Amygdala (tissue), 56 donors: ENCODE results near the gene ATOH8.

Experiments
- DNase-seq, 56 donors: peaks; one replicate each; lab custom pipeline; 2025; lab: John Stamatoyannopoulos, UW

The ATOH8 gene

DNA sequence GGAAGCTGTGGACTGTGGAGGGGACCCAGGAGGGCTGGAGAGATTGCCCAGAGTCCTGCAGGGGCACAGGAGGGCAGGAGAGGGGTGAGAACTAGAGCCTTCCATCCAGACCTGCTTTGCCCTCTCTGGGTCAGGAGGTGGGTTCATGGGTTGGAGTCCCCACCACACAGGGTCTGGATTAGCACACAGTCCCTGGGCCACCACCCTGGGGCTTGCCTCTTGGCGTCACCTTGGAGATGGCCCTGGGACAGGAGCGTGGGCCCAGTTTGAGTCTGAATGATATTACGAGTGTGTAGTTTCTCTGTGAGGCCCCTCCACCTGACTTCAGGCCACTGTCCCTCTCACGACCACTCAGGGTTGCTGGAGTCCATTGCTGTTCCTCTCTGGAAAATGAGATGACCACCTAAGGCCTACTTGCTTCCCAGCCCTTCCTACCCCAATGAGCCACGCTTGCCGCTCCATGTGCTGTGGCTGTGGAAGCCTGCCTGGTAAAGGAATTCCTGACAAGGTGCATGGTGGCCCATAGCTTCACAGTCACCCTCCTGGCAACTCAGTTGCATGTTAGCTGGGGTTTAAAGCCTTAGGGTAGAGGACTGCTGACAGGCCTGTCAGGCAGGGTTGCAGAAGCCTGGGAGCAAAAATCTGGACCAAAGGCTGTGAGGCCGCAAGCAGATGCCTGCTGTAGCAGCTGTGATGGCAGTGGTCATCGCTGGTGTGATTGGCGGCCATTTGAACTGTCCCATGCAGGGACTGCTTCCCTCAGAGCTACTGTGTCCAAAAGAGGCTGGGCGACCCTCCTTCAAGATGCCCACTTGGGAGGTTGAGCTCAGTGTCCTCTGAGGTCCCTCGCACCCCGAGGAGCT lies 14.2 kb downstream of the ATOH8 start:
- DNase-seq: no peak

GRCh38 chr2:85768713-85769112 lies 14.9 kb downstream of the ATOH8 start:
- no peak for DNase-seq

- no peak for DNase-seq
Observed at GRCh38 chr2:85769236-85769982, 15.6 kb downstream of the ATOH8 start.

DNA sequence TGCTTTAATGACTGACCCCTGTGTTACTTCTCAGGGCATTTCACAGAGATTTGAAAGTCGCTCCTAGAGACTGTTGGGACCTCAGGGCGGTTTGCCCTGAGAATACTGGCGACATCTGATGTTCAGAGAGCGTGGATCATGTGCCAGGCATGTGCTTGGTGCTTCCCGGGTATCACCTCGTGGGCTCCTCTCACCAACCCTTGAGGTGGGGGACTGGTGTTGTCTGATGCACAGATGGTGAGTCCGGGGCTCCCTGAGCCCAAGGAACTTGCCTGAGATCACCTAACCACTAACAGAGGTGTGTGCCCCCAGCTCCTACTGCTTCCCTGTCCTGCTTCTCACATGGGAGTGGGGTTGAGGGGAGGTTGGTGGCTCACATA lies 16.2 kb downstream of the ATOH8 start:
- DNase-seq: no peak

DNA sequence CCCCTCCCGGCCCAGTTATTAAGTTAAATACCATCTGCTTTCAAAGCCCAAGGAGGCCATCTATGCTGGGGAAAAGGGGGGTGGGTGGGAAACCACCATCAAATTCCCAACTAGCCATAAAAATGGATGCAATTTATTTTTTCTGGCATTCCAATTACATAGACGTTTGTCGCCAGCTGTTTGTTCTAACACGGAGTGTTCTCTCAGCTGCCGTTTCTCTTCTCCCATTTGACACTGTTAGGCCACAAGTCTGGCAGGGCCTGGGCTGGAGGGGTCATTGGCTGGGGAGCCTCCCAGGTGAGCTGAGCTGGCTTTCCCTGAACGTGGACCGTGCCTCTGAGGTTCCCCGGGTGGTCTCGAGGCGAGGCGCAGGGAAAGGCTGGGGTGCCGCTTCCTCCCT lies 16.6 kb downstream of the ATOH8 start:
- no peak for DNase-seq

GRCh38 chr2:85770786-85771409 lies 17.1 kb downstream of the ATOH8 start:
- DNase-seq: no peak

DNA sequence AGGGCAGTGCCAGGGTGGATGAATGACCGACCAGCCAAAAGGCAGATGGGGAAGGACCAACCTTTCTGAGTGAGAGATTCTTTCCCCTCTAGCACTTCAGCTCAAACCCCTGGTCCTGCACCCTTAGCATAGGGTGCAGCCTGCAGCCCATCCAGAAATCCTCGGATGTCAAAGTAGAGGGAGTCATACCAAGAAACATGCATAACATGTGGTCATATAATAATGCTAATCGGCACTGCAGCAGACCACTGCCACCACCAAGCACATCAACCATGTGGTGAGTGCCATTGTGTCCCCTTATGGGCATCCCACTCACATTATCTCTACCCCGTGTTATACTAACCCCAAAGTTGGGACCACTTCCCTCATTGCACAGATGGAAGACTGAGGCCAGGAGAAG lies 17.7 kb downstream of the ATOH8 start:
- DNase-seq: no peak

DNA sequence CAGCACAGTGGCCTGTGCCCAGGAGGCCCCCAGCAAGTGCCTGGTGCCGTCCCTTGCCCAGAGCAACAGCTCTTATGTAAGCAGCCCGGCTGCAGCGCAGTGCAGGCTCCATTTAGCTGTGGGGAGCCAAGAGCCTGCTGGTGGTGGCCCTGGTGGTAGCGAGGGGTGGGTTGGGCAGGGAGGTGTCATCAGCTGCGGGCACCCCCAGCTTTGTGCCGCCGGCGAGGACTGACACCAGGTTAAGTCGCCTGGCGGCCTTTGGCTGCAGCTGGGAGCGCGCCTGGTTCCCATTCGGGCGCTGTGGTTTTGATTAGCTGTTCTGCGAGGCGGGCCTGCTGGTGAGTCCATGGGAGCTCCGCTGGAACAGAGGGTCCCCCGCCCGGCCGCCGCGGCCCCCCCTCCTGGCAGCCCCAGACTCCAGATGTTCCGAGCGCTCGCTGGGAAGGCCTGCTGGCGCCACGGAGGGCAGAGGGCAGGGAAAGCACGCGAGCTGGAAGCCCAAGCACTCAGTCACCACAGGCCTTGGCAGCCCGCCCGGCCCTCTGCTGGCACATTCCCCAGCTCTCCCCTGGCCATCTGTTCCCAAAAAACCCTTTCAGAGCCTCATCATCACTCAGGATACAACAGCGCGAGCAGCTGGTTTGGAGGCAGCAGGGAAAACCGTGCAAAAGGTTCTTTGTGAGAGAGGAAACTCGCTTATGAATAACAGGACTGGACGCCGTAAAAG lies 18.4 kb downstream of the ATOH8 start:
- DNase-seq: peak; percentile 41 to 99 (median 95)

- DNase-seq: peak in 4 of 56 donors; percentile 20 to 38 (median 31)
Observed at GRCh38 chr2:85772841-85773491, 19.2 kb downstream of the ATOH8 start.

GRCh38 chr2:85773692-85774091 lies 19.9 kb downstream of the ATOH8 start:
- no peak for DNase-seq

DNA sequence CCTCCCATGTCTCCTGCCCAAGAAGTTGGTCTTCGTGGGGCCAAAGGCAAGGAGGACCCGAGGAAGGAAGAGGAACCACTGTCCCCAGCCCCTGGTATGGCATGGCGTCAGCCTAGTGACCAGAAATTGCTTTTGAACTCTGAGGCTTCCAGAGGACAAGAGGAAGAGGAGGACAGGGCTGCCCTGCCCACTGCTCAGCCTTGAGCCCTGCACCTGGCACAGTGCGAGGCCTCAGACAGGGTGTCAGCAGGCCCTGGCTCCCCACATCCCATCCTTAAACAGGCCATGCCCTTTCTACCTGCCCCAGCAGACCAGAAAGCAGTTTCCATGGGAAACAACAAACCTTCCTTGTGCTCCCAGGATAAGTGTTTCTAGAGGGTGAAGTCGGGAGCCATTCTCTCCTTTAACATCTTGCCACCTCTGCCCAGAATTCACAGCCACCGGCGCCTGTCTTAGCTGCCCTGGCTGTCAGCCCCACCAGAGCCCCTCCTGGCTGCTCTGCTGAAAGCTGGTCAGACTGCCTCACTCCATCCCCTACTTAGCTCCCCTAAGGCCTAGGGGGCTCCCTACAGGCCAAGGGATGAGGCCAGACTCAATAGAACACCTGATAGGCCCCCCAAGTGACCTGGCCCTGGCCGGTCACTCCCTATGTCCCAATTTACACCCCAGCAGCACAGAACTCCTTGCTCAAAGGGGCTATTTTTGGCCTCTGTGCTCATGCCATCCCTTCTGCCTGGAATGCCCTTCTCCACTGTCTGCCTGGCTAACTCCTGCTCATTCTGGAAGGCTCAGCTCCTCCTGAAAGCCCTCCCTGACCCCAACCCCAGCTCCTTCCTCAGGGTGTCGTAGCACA lies 20.6 kb downstream of the ATOH8 start:
- no peak for DNase-seq

- DNase-seq: no peak
Observed at GRCh38 chr2:85775406-85776381, 21.9 kb downstream of the ATOH8 start.

DNA sequence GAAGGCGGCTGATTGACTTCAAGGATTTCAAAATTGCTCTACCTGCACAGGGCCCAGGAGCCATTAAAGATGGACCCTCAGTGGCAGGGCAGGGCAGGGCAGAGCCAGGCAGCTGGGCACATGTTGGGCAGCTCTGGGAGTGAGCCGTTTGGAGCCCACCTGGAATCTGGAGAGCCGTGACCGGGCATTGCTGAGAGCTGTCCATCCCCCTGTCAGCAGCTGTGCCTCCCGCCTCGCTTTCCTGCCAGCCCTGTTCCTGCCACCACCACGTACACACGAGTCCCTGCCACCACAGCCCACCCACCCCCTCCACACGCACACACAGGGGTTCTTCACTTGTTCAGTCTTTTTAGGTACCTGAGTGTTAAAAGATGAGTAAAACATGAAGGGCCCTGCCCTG lies 22.9 kb downstream of the ATOH8 start:
- no peak for DNase-seq

DNA sequence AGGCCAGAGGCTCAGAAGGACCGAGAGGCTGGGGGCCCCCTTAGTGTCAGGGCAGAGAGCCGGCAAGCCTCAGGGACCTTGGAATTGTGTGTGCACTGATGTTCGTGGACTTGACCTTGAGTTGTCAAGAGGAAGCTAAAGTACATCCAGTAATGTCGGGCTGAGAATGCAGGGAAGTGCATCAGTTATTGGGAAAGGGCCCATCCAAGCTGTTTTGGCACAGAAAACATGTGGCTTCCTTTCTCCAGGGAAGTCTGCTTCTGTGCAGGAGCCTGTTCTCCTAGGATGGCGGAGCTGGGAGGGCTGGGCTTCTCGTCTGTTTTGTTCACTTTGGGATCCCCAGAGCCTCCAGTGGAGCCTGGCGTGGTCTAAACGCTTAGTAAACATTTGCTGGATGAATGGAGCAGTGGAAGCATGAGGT lies 23.7 kb downstream of the ATOH8 start:
- no peak for DNase-seq

GRCh38 chr2:85778646-85779379 lies 25.0 kb downstream of the ATOH8 start:
- DNase-seq: peak in 6 of 56 donors; percentile 13 to 32 (median 22)

DNA sequence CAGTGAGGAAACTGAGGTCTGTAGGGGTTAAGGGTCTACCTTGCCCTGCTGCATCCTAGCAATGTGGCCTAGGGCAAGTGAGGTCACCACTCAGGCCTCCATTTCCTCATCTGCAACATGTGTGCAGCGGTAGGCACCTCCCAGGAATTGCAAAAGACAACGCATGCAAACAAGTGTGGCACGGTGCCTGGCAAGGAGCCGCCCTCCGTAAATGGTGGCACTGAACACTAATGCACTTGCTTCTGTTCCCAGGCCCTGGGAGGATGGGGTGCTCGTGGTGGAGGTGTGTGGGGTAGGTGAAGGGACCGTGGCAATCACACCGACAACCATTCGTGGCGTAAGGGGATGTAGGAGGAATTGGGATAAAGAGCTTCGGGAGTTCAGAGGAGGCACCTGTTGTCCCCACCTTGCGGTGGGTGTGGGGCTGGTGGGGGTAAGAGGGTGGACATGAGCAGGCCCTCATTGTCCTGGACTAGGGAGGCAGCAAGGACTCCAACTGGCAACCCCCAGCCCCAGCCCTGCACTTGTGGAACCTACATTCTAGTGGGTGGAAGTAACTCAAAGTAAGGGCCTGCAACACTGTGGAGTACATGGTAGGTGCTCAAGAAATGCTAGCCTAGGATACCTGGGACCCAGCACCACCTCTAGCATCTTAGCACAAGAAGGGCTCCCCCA lies 26.0 kb downstream of the ATOH8 start:
- no peak for DNase-seq
